Mucosa of stomach (tissue), 1 donor: ENCODE results near the gene POLN.
"Not testable (repeated sequence)": the region's sequence is repeated elsewhere in the genome, so short reads cannot be mapped to it uniquely, and the experiment has no call there.

Experiments used
- H3K27me3 ChIP-seq: one replicate; pipeline ENCODE4 v1.7.0; 2013; ENCODE audit warnings: mild to moderate bottlenecking, low read length; ENCODE audit not compliant: control insufficient read depth, insufficient read depth
- H3K36me3 ChIP-seq: one replicate; pipeline ENCODE4 v1.7.0; 2013; ENCODE audit warnings: low read length; ENCODE audit not compliant: control insufficient read depth, insufficient read depth
- H3K4me1 ChIP-seq: one replicate; pipeline ENCODE4 v1.7.0; 2013; ENCODE audit warnings: mild to moderate bottlenecking, low read length; ENCODE audit not compliant: control insufficient read depth, insufficient read depth
- H3K4me3 ChIP-seq: one replicate; pipeline ENCODE4 v1.7.0; 2013; ENCODE audit warnings: low read length
- H3K9ac ChIP-seq: one replicate; pipeline ENCODE4 v1.7.0; 2013; ENCODE audit warnings: mild to moderate bottlenecking, low read length, moderate library complexity
- H3K9me3 ChIP-seq: one replicate; pipeline ENCODE4 v1.7.0; 2013; ENCODE audit warnings: mild to moderate bottlenecking, low read length, moderate library complexity; ENCODE audit not compliant: control insufficient read depth
- donor health status: Pancreatic carcinoma.

The POLN gene

GRCh38 chr4:2202789-2203188 lies 39.1 kb downstream of the POLN start:
- not testable (repeated sequence) for H3K27me3 ChIP-seq, H3K36me3 ChIP-seq, H3K9me3 ChIP-seq, H3K4me1 ChIP-seq, H3K4me3 ChIP-seq, H3K9ac ChIP-seq

DNA sequence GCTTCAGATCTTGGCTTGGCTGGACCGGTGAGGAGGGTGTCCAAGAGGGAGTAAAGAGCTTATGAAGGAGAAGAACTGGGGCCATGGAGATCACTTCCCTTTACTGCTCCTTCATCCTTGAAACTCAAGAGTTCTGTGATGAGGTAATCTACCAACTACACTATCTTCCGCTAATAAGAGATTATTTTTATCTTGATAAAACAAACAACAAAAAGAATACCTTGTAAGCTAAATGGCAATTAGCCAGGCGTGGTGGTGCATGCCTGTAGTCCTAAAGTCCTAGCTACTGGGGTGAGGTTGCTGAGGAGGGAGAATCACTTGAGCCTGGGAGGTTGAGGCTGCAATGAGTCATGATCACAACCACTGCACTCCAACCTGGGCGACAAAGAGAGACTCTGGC lies 47.4 kb downstream of the POLN start:
- Histone ChIP-seq H3K4me1 (no peaks in the 10 kb centered on the region), H3K4me3 (no peak overlapping the region), H3K9me3 (no peaks in the 10 kb centered on the region), H3K36me3 (no peaks in the 10 kb centered on the region), H3K9ac (no peak overlapping the region), H3K27me3 (no peaks in the 10 kb centered on the region)

DNA sequence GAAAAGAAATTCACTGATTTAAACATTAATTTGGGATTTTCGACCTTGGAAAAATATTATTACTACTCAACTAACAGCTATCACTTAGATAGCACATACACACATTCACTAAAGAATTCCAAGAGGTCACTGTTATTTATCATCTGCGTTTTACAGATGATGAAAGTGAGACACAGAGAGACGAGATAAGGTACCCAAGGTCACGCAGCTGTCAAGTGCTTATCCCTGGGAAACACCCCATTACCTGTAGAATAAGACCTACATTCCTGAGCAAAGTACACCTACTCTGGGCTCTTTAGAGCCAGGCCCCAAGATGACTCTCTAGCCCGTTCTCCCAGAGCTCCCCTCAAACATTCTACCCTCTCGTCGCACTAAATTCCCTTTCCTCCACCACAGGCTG lies 48.6 kb downstream of the POLN start:
- Histone ChIP-seq H3K9me3 (no peaks in the 10 kb centered on the region), H3K4me3 (no peak overlapping the region), H3K4me1 (no peaks in the 10 kb centered on the region), H3K36me3 (no peaks in the 10 kb centered on the region), H3K27me3 (no peaks in the 10 kb centered on the region), H3K9ac (no peak overlapping the region)

GRCh38 chr4:2186865-2187172 lies 55.1 kb downstream of the POLN start:
- H3K4me1 ChIP-seq, result no peaks in the 10 kb centered on the region

GRCh38 chr4:2186133-2186864 lies 55.6 kb downstream of the POLN start:
- Histone ChIP-seq H3K36me3 (no peaks in the 10 kb centered on the region), H3K4me1 (no peaks in the 10 kb centered on the region), H3K4me3 (no peak overlapping the region), H3K9ac (no peak overlapping the region), H3K9me3 (no peaks in the 10 kb centered on the region), H3K27me3 (no peaks in the 10 kb centered on the region)

More at GRCh38 chr4:2186865-2187172, 55.1 kb downstream of the POLN start:
- H3K27me3 ChIP-seq, result no peaks in the 10 kb centered on the region
- H3K9me3 ChIP-seq, result no peaks in the 10 kb centered on the region
- H3K9ac ChIP-seq, result no peak overlapping the region
- H3K36me3 ChIP-seq, result no peaks in the 10 kb centered on the region
- H3K4me3 ChIP-seq, result no peak overlapping the region

DNA sequence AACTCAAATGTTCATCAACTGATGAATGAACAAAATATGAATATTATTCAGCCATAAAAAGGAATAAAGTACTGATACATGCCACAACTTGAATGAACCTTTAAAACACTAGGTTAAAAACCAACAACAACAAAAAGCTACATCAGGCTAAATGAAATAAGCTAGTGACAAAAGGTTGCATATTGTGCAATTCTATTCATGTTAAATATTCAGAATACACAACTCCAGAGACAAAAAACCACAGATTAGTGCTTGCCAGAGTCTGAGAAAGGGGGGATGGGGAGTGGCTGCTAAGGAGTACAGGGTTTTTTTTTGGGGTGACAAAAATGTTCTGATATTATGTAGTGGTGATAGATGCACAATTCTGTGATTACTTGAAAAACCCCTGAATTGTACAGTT lies 58.5 kb downstream of the POLN start:
- H3K4me1 ChIP-seq, result no peaks in the 10 kb centered on the region
- no peaks in the 10 kb centered on the region for H3K27me3 ChIP-seq
- H3K9ac ChIP-seq, result no peak overlapping the region
- H3K9me3 ChIP-seq, result no peaks in the 10 kb centered on the region
- no peak overlapping the region for H3K4me3 ChIP-seq
- no peaks in the 10 kb centered on the region for H3K36me3 ChIP-seq

- Histone ChIP-seq H3K4me3 (no peak overlapping the region), H3K4me1 (no peaks in the 10 kb centered on the region), H3K36me3 (no peaks in the 10 kb centered on the region), H3K9ac (no peak overlapping the region), H3K27me3 (no peaks in the 10 kb centered on the region), H3K9me3 (no peaks in the 10 kb centered on the region)
Observed at GRCh38 chr4:2182994-2183393, 58.9 kb downstream of the POLN start.

DNA sequence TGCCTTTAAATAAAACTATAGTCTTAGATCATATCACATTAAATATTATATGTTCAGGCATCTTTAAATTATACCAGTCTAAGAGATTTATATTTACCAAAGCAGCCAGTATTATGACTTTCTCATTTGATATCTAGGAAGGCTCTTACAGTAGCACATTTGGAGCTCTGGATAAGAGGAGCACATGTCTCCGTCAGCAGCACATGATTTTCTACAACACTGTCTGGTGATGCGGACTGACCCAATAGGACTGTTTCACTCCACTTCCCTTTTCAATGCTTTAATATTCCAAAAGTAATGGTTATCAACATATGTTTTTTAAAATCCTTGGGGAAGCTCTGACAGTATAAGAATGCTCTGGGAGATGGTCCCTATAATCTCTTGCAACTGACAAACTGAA lies 61.5 kb downstream of the POLN start:
- Histone ChIP-seq H3K4me1 (no peaks in the 10 kb centered on the region), H3K4me3 (no peak overlapping the region), H3K9me3 (no peaks in the 10 kb centered on the region), H3K9ac (no peak overlapping the region), H3K27me3 (no peaks in the 10 kb centered on the region), H3K36me3 (no peaks in the 10 kb centered on the region)

- Histone ChIP-seq H3K4me1 (no peaks in the 10 kb centered on the region), H3K9me3 (no peaks in the 10 kb centered on the region), H3K9ac (no peak overlapping the region)
Observed at GRCh38 chr4:2179717-2180116, 62.2 kb downstream of the POLN start.

DNA sequence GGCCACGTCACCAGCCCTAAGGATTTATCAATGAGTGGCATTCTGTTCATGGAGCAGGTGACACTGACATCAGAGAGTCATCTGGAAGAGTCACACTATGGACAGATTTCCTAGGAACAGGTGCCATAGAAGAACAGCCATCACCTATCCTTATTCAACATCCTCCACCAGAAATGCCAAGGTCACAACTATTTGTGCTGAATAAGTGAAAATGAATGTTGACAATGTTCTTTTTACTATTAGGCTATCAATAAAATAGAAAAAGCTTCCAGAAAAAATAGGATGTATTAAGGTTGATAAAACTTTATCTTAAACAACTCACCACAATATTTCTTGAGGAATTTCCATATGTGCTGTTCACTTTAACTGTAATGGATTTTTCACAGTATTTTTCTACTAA lies 62.9 kb downstream of the POLN start:
- no peaks in the 10 kb centered on the region for H3K27me3 ChIP-seq
- H3K4me3 ChIP-seq, result no peak overlapping the region
- no peaks in the 10 kb centered on the region for H3K36me3 ChIP-seq
- no peaks in the 10 kb centered on the region for H3K4me1 ChIP-seq
- no peaks in the 10 kb centered on the region for H3K9me3 ChIP-seq
- H3K9ac ChIP-seq, result no peak overlapping the region

More at GRCh38 chr4:2179717-2180116, 62.2 kb downstream of the POLN start:
- Histone ChIP-seq H3K4me3 (no peak overlapping the region), H3K27me3 (no peaks in the 10 kb centered on the region), H3K36me3 (no peaks in the 10 kb centered on the region)

- H3K36me3 ChIP-seq, result no peaks in the 10 kb centered on the region
- H3K9ac ChIP-seq, result no peak overlapping the region
- H3K27me3 ChIP-seq, result no peaks in the 10 kb centered on the region
- peaks cover 6% of the 10 kb centered on the region for H3K4me1 ChIP-seq
- H3K4me3 ChIP-seq, result no peak overlapping the region
- H3K9me3 ChIP-seq, result no peaks in the 10 kb centered on the region
Observed at GRCh38 chr4:2177443-2178093, 64.4 kb downstream of the POLN start.

GRCh38 chr4:2175990-2176698 lies 65.8 kb downstream of the POLN start:
- no peaks in the 10 kb centered on the region for H3K36me3 ChIP-seq
- no peak overlapping the region for H3K9ac ChIP-seq
- H3K9me3 ChIP-seq, result no peaks in the 10 kb centered on the region
- H3K4me3 ChIP-seq, result no peak overlapping the region
- H3K4me1 ChIP-seq, result peaks cover 7% of the 10 kb centered on the region
- no peaks in the 10 kb centered on the region for H3K27me3 ChIP-seq
